ENCODE data around the gene BMP7.

BMP7 gene

DNA sequence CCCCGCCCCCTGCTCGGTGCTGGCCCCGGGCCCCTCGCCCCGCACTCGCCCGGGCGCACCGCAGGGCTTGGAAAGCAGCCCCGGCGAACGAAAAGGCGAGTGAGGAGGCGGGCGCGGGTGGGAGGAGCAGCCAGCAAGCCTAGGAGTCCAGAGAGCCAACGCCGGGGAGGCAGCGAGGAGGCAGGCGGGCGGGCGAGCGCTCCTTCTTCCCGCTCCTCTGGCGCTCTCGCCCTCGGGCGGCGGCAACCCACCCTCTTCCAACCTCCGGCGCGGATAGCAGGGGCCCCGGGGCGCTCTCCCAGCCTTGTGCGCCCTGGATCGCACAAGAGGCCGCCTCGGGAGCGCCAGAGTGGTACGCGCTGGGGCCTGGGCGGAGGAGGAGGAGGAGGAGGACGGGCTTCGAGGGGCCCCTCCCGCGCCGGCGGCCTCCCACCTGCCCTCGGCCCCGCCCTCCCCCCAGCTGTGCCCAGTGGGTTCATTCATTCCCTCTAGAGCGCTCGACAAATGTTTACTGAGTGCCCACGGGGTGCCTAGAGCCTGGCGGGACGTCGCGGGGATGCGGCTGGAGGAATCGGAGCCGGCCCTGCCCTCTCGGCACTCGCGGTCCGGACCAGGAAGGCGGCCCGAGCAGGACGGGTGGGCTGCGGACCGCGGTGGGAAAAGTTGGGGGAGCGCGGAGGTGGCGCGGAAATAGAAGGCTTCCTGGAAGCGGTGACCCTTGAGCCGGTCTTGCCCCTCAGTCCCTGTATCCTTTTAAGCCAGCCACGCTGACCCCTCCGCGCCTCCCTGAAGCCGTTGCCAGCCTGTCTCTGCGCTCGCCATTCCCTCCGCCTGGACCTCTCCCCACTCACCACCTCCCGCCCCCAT is at the start of gene BMP7:
Gene BMP7 (minus strand): TSS at position 351 of the 867 bp plus-strand sequence. CDS start 519 bp downstream, outside the sequence.
- DNase-seq (ENCODE audit: low spot score): peak; percentile 39
- TF ChIP-seq, protein P1, sequence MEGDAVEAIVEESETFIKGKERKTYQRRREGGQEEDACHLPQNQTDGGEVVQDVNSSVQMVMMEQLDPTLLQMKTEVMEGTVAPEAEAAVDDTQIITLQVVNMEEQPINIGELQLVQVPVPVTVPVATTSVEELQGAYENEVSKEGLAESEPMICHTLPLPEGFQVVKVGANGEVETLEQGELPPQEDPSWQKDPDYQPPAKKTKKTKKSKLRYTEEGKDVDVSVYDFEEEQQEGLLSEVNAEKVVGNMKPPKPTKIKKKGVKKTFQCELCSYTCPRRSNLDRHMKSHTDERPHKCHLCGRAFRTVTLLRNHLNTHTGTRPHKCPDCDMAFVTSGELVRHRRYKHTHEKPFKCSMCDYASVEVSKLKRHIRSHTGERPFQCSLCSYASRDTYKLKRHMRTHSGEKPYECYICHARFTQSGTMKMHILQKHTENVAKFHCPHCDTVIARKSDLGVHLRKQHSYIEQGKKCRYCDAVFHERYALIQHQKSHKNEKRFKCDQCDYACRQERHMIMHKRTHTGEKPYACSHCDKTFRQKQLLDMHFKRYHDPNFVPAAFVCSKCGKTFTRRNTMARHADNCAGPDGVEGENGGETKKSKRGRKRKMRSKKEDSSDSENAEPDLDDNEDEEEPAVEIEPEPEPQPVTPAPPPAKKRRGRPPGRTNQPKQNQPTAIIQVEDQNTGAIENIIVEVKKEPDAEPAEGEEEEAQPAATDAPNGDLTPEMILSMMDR (IDR thresholded peaks at IDR 0.05; ENCODE audit: extremely low read depth, missing control alignments): no peak

DNA sequence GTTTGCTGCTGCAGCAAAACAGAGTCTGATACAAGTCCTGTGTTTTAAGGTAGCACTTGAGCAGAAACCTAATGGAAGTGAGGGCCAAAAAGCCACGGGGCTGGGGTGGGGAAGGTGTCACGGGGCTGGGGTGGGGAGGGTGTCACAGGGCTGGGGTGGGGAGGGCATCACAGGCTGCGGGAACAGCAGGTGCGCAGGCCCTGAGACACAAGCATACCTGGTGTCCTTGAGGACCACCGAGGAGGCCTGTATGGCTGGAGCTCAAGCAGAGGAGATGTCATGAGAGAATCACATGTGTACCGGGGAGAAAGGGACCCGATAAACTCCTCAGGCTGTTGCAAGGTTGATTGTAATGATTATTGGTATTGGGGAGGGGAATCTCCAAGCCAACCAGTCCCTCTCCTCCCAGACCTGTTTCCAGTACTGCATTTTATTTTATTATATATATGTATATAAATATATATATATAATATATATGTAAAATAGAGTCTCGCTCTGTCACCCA is 49.6 kb upstream of the BMP7 start:
- no peak for DNase-seq (ENCODE audit: low spot score)
- TF ChIP-seq, protein P1 (IDR thresholded peaks at IDR 0.05; ENCODE audit: extremely low read depth, missing control alignments): no peak

DNA sequence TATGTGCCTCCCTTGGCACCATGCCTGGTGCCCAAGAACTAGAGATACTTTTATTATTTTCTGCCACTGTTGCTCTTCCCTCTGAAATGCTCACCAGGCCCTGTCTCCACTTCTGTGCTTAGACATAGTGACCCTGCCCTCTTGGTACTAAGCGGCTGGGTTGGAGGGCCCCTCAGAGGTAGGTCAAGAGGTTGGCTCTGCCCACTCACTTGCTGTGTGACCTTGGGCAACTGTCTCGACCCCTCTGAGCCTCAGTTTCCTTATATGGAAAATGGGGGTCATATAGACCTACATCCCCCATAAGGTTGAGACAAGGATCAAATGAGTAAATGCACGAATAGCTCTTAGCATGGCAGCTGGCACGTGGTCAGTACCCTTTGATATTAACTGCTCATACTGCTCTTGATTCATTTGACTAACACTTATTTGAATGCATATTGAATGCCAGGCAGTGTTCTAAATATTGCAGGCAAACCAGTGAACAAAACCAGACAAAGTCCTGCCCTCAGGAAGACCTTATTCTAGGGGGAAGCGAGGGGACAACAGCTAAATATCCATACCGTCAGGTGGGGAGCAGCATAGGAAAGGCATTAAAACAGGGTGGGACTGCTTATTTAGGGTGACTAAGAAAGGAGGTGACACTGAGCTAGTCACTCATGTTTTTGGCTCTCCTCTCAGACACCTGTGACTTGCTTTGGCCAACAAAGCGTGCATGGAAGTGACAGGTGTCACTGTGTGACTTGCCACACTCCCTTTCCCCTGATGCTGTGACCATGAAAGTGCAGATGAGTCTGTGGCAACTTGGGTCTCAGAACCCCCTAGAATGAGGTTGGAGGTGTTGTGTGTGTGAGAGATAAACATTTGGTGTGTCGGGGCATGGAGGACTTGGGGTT is 48.9 kb upstream of the BMP7 start:
- TF ChIP-seq, protein P1 (IDR thresholded peaks at IDR 0.05; ENCODE audit: extremely low read depth, missing control alignments): no peak
- no peak for DNase-seq (ENCODE audit: low spot score)

DNA sequence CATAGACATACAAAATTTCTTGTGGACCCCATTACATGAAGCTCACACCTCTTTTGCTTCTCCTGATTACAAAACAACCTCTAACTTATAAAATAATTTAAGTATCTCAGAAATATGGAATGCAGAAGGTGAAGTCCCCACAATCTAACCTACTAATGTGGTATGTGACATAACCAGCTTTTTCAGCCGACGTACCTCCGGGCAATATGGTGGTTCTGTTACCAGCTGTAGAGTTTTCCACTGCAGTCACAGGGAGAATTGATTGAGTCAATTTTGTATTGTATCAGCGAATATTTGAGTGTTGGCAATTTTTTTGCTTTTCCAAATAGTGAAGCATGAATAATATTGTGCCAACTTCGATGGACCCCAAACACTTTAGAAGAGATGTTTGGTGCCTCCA is 47.5 kb upstream of the BMP7 start:
- TF ChIP-seq, protein P1 (IDR thresholded peaks at IDR 0.05; ENCODE audit: extremely low read depth, missing control alignments): no peak

DNA sequence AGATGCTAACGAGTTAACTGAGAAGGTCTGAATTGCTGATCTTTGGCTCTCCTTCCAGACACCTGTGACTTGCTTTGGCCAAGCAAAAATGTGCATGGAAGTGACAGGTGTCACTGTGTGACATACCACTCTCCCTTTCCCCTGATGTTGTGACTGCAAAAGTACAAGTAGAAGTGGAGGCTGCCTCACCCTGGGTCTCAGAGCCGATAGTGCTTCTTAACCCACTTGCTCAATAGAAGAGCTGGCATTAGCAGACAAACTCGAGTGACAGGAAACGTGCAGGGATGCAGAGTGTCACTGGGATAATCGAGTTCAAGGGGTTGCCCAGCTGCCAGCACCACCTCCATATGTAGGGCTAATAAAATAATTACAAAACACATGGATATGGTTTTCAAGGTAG is 46.8 kb upstream of the BMP7 start:
- TF ChIP-seq, protein P1 (IDR thresholded peaks at IDR 0.05; ENCODE audit: extremely low read depth, missing control alignments): no peak
- DNase-seq (ENCODE audit: low spot score): no peak

More for the DNA sequence above, 47.5 kb upstream of the BMP7 start:
- DNase-seq (ENCODE audit: low spot score): no peak

DNA sequence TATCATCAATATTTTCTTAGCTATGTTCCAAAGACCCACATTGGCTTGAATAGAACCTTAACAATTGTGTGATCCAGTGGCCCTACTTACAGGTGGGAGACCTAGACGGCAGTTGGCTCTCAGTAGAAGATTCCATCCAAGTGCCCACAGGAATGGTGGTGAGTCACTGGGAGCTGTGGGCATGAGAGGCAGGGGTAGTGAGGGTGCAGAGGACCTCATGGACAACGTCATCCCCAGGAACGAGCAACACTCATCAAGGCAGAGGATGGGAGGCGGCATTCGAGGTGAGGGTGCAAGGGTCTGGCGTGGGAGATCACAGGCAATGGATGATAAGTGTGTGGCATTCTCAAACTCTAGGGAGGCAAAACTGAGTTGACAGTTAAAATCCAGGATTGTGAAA is 45.7 kb upstream of the BMP7 start:
- DNase-seq (ENCODE audit: low spot score): no peak
- TF ChIP-seq, protein P1 (IDR thresholded peaks at IDR 0.05; ENCODE audit: extremely low read depth, missing control alignments): no peak

All from GM20000 (cell line).